Activated CD8-positive, alpha-beta memory T cell treated with anti-CD3 and anti-CD28 coated beads, Interleukin-2, amount 10 ng/mL, durations not matched to agents 7 days and 5 days (primary cell): Measurements from ENCODE around the gene BTRC. TPM values are rescaled to one million over a fixed set of nuclear protein-coding genes. Genes with fewer than 3 reads are reported as not detected.
"Not testable (repeated sequence)": the region's sequence is repeated elsewhere in the genome, so short reads cannot be mapped to it uniquely, and the experiment has no call there.

Experiments
- ATAC-seq: fragments of 150-1000 bp; cut with Tn5 transposase; one replicate; pipeline ENCODE4 v1.10.0; 2021; ENCODE audit warnings: moderate library complexity
- CTCF ChIA-PET: fragments of 350-600 bp; sonication (Branson Sonifier 250); formaldehyde crosslinking; loops from one replicate; lab custom pipeline; 2021; ENCODE audit warnings: antibody characterized with exemption; lab: Charles Lee
- DNase-seq: peaks from one replicate; pipeline ENCODE4 v3.0.0-alpha.2; 2020
- H3K27ac Mint-ChIP-seq: one replicate; pipeline ENCODE4 v1.8.0; 2021; ENCODE audit warnings: mild to moderate bottlenecking, mixed read lengths
- H3K27me3 Mint-ChIP-seq: one replicate; pipeline ENCODE4 v1.8.0; 2021; ENCODE audit warnings: mixed read lengths
- H3K36me3 Mint-ChIP-seq: one replicate; pipeline ENCODE4 v1.8.0; 2021; ENCODE audit warnings: mild to moderate bottlenecking, mixed read lengths
- H3K4me1 Mint-ChIP-seq: one replicate; pipeline ENCODE4 v1.8.0; 2021; ENCODE audit warnings: mixed read lengths
- H3K4me3 Mint-ChIP-seq: one replicate; pipeline ENCODE4 v1.8.0; 2021; ENCODE audit warnings: mild to moderate bottlenecking, moderate library complexity, mixed read lengths
- H3K9me3 Mint-ChIP-seq: one replicate; pipeline ENCODE4 v1.8.0; 2022; ENCODE audit warnings: low read depth, mixed read lengths
- total RNA-seq, 2 experiments: library from RNA; stranded (reverse); gene quantifications; one replicate each; pipeline ENCODE4 v1.2.3, GENCODE V29; 2021

Gene BTRC
- total RNA-seq, 2 experiments from 2014 or later, result 10.9 to 13.8 TPM

DNA sequence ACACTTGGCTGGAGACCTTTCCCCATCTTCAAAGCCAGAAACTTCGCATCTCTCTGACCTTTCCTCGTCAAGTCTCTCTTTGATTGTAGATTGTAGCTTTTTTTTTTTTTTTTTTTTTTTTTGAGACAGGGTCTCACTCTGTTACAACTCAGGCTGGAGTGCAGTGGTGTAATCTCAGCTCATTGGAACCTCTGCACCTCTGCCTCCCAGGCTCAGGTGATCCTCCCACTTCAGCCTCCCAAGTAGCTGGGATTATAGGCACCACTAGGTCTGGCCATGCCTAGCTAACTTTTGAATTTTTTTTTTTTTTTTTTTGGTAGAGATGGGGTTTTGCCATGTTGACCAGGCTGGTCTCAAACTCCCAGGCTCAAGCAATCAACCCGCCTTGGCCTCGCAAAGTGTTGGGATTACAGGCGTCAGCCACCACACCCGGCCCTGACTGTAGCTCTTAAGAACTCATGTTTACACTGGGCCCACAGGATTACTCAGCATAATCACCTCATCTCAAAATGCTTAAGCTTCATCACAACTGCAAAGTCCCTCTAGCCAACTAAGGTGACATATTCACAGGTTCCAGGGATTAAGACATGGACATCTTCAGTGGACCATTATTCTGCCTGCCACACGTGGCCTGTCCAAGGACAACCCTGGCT, 222.4 kb downstream of the BTRC start:
- no peak overlapping the region for H3K4me3 Mint-ChIP-seq
- ATAC-seq (no peak), DNase-seq (no peak)
- H3K27ac Mint-ChIP-seq, result no peak overlapping the region
- peaks cover 3% of the 10 kb centered on the region for H3K4me1 Mint-ChIP-seq
- CTCF ChIA-PET, result interaction anchor here (1.0 to 2.3 kb wide), 4 partner anchors 9 to 363 kb away, joined by 3 to 6 read pairs (median 4); no protein-coding TSS in a partner anchor
- H3K9me3 Mint-ChIP-seq, result no peaks in the 10 kb centered on the region
- no peaks in the 10 kb centered on the region for H3K27me3 Mint-ChIP-seq
- no peaks in the 10 kb centered on the region for H3K36me3 Mint-ChIP-seq

- no peaks in the 10 kb centered on the region for H3K27me3 Mint-ChIP-seq
- no peak for ATAC-seq
- H3K9me3 Mint-ChIP-seq, result no peaks in the 10 kb centered on the region
- CTCF ChIA-PET, result interaction anchor here (1.6 to 2.3 kb wide), 2 partner anchors 8 to 364 kb away, joined by 5 to 6 read pairs; no protein-coding TSS in a partner anchor
- no peak for DNase-seq
- no peak overlapping the region for H3K27ac Mint-ChIP-seq
- no peaks in the 10 kb centered on the region for H3K36me3 Mint-ChIP-seq
- peaks cover 3% of the 10 kb centered on the region for H3K4me1 Mint-ChIP-seq
- no peak overlapping the region for H3K4me3 Mint-ChIP-seq
Measured at GRCh38 chr10:101577121-101577871, 223.3 kb downstream of the BTRC start.

DNA sequence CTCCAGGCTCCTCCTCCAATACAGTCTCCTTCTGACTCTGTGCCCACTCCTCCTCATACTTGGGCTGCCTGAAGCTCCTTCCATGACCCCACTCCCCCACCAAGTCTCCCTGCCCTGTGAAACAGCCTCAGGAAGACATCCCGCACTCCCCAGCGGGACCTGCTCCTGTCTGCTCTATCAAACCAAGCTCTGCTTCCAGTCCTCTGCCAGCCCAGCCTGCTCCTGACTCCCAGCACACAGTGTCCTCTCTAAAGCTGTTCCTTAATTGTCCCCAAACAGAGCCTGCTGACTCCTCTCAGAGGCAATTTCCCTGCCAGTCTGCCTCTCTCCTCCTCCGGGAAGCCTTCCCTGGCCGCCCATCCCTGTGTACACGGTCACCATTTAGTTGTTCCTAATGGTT, 224.2 kb downstream of the BTRC start:
- no peaks in the 10 kb centered on the region for H3K36me3 Mint-ChIP-seq
- CTCF ChIA-PET, result interaction anchor here (0.8 to 1.3 kb wide), 2 partner anchors 24 to 203 kb away, joined by 3 read pairs; no protein-coding TSS in a partner anchor
- no peaks in the 10 kb centered on the region for H3K9me3 Mint-ChIP-seq
- DNase-seq (no peak), ATAC-seq (no peak)
- H3K27ac Mint-ChIP-seq, result no peak overlapping the region
- H3K4me3 Mint-ChIP-seq, result no peak overlapping the region
- H3K27me3 Mint-ChIP-seq, result no peaks in the 10 kb centered on the region
- H3K4me1 Mint-ChIP-seq, result peaks cover 3% of the 10 kb centered on the region

DNA sequence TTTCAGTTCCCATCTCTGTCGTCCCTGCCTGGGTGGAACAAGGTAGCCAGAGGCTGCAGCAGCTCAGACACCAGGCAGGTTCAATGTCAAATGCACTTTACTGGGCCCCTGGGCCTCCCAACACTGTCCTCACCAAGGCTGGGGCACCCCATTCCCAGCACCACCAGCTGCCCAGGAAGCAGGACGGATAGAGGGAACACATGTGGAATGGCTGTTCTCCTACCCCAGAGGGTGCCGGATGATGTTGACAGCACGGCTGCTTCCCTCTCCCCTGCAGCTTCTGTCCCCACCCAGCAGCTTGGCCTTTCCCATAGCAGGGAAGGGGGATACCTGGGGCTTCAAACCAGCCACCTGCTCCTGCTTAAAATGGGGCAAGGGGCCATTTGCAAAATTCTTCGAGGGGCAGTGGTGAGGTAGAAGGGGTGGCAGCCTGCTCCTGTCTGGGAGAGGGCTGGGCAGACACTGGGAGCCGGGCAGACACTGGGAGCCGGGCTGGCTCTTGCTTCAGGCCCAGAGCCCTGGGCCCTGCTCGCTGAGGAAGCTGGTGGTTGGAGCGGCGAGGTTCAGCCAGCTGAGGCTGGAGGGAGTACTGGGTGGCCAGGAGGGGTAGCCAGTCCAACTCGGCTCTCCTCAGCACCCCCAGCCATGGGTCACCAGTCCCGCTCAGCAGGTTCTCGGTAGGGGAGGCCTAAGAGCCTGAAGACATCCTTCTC, 225.0 kb downstream of the BTRC start:
- Mint-ChIP-seq H3K4me3 (no peak overlapping the region), H3K9me3 (no peaks in the 10 kb centered on the region), H3K36me3 (no peaks in the 10 kb centered on the region), H3K27me3 (no peaks in the 10 kb centered on the region), H3K27ac (no peak overlapping the region), H3K4me1 (peaks cover 3% of the 10 kb centered on the region)
- ATAC-seq (no peak), DNase-seq (no peak)
- CTCF ChIA-PET, result interaction anchor here (0.8 to 1.3 kb wide), 2 partner anchors 24 to 203 kb away, joined by 3 read pairs; no protein-coding TSS in a partner anchor

DNA sequence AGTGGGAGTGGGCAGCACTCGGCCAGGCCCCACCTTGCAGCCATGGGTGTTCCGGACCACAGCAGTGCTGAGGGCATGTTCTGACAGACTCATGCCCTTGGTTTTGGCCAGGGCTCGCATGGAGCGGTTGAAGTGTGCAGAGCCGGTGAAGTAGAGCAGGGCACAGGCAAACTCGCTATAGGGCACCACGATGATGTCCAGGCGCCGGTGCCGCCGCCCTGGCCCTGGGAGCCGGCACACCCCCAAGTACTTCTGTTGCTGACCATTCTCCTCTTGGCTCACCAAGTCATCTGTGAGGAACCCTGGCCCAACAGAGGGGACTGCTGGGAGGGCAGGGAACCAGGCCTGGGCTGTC, 225.5 kb downstream of the BTRC start:
- Mint-ChIP-seq H3K4me1 (peaks cover 3% of the 10 kb centered on the region), H3K27ac (no peak overlapping the region), H3K36me3 (peaks cover 2% of the 10 kb centered on the region), H3K4me3 (no peak overlapping the region), H3K9me3 (no peaks in the 10 kb centered on the region), H3K27me3 (no peaks in the 10 kb centered on the region)
- DNase-seq (no peak), ATAC-seq (no peak)
- CTCF ChIA-PET, result interaction anchor here (3.3 kb wide), 1 partner anchor 9 kb away, joined by 19 read pairs; no protein-coding TSS in a partner anchor

DNA sequence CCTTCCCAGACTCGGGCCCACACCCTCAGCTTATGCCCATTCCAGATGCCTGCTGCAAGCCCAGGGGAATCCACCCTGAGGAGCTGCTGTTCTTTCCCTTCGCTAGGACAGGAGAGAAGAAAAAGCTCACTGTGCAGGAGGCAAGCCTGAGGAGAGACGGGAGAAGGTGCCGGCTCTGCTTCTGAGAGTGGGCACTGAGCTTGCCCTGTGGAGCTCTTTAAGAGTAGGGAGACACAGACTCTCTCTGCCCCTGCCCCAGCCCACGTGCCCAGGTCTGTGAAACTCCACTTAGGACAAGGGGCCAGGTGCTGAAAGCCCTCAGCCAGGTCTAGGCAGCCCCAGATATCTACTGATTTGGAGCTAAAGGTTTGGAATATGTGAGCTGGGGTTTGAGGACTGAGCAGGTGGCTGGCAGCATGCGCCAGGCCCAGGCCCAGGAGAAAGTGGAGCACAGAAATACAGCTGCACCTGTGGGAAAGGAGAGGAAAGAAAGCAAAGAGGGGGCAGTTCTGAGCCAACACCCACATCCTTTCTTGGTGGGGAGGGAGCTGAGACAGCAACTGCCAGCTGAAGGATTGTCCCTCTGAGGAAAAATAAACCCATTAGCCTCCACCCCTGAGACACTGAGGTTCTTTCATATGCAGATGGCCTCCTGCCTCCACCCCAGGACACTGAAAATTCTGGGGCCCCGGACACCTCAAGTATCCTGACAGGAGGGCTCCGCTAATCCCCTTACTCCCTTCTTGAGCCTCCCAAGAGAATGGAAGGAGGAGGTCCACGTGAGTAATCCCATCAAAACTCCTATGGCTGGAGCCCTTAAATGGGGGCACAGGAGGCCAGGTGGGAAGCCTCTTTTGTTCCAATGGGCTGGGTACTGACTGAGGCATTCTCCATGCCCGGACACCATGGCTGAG, 226.8 kb downstream of the BTRC start:
- Mint-ChIP-seq H3K4me1 (peaks cover 3% of the 10 kb centered on the region), H3K9me3 (no peaks in the 10 kb centered on the region), H3K36me3 (peaks cover 2% of the 10 kb centered on the region), H3K27ac (no peak overlapping the region), H3K4me3 (no peak overlapping the region), H3K27me3 (no peaks in the 10 kb centered on the region)
- no peak for DNase-seq
- ATAC-seq, result no peak
- CTCF ChIA-PET, result interaction anchor here (3.3 kb wide), 1 partner anchor 10 kb away, joined by 19 read pairs; no protein-coding TSS in a partner anchor

DNA sequence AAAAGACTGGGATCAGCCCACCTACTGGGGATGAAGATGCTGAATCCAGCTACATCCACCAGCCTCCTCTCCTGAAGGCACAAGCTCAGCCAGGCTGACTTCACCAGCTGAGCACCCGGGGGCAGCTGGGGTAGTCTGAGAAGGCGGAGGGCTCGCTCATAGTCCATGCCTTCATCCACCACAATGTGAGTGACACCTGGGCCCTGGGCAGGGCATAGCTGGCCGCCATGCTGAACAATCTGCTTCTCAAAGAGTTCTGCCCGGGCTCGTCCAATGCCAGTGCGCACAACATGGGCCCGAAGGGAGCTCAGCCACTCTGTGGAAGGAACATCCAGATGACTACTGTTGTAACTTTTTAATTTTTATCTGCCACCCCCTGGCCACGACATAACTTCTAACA, 231.9 kb downstream of the BTRC start:
- H3K27ac Mint-ChIP-seq, result no peak overlapping the region
- H3K27me3 Mint-ChIP-seq, result no peaks in the 10 kb centered on the region
- H3K4me1 Mint-ChIP-seq, result peaks cover 18% of the 10 kb centered on the region
- no peak overlapping the region for H3K4me3 Mint-ChIP-seq
- DNase-seq (no peak), ATAC-seq (no peak)
- H3K36me3 Mint-ChIP-seq, result peaks cover 5% of the 10 kb centered on the region
- CTCF ChIA-PET, result interaction anchor here (1.4 to 3.1 kb wide), 4 partner anchors 10 to 195 kb away, joined by 4 to 13 read pairs (median 7); no protein-coding TSS in a partner anchor
- H3K9me3 Mint-ChIP-seq, result no peaks in the 10 kb centered on the region

GRCh38 chr10:101587725-101588653, 234.0 kb downstream of the BTRC start, which contains the start of the genes DPCD and POLL:
DPCD (plus strand) TSS chr10:101588321; CDS start chr10:101588337, 16 bp downstream.
POLL (minus strand) TSS chr10:101588257; CDS start chr10:101587360, 897 bp downstream.
- H3K36me3 Mint-ChIP-seq, result peaks cover 5% of the 10 kb centered on the region
- no peaks in the 10 kb centered on the region for H3K27me3 Mint-ChIP-seq
- H3K4me1 Mint-ChIP-seq, result peaks cover 18% of the 10 kb centered on the region

DNA sequence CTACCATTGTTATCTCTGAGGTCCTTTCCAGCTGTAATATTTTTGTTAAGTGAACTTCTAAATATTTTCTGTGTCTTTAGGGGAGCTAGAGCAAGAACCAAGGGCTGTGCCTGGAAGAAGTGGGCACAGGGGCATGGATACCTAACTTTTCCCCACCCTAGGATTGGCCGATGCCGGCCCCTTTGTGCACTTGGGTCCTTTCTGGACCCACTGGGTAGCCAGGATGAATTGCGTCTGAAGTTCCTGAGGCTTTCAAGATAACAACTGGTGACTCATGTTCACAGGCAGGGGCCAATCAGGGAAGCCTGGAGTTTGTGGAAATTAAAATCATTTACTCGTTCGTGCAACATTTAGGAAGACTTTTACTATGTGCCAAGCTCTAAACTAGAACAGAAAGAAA, 234.9 kb downstream of the BTRC start:
- ATAC-seq, result no peak
- CTCF ChIA-PET, result interaction anchor here (3.0 to 5.7 kb wide), 2 partner anchors 15 to 193 kb away, joined by 27 to 36 read pairs; partner anchors contain the start of gene NPM3
- Mint-ChIP-seq H3K9me3 (no peaks in the 10 kb centered on the region), H3K36me3 (peaks cover 5% of the 10 kb centered on the region), H3K4me3 (peak overlapping the region; percentile 93), H3K27ac (no peak overlapping the region), H3K27me3 (no peaks in the 10 kb centered on the region), H3K4me1 (peaks cover 18% of the 10 kb centered on the region)
- DNase-seq, result no peak

More at GRCh38 chr10:101587725-101588653, 234.0 kb downstream of the BTRC start, which contains the start of the genes DPCD and POLL:
- ATAC-seq, result peak; percentile 97
- peak within 1 kb of the TSS; percentile 81 for H3K27ac Mint-ChIP-seq
- no peaks in the 10 kb centered on the region for H3K9me3 Mint-ChIP-seq
- peak within 1 kb of the TSS; percentile 93 for H3K4me3 Mint-ChIP-seq
- peak; percentile 97 for DNase-seq
- CTCF ChIA-PET, result interaction anchor here (0.9 to 5.7 kb wide), 5 partner anchors 15 to 374 kb away, joined by 3 to 36 read pairs (median 8); partner anchors contain the start of gene NPM3

DNA sequence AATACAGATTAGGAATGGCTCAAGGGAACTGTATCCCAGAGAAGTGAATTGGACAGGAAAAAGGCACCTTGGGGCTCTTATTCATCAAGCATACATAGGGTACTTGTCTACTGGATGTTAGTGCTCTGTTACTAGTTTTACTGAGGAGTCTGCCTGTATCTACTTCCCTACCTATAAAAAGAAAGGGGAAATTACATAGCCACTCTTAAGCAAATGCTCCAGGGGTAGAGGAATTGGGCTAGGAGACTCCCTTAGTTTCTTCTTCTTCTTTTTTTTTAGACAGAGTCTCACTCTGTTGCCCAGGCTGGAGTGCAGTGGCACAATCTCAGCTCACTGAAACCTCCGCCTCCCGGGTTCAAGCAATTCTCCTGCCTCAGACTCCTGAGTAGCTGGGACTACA, 239.4 kb downstream of the BTRC start:
- ATAC-seq, H3K4me3 Mint-ChIP-seq, H3K36me3 Mint-ChIP-seq, H3K9me3 Mint-ChIP-seq, H3K4me1 Mint-ChIP-seq, DNase-seq, H3K27me3 Mint-ChIP-seq, H3K27ac Mint-ChIP-seq: not testable (repeated sequence)
- CTCF ChIA-PET, result interaction anchor here (1.7 to 5.7 kb wide), 2 partner anchors 10 to 24 kb away, joined by 3 to 36 read pairs; no protein-coding TSS in a partner anchor
